GM23338 (cell line): Measurements from ENCODE around the gene RBPMS2. TPM values are rescaled to one million over a fixed set of nuclear protein-coding genes. Genes with fewer than 3 reads are reported as not detected.
A peak's percentile ranks its signal among the peaks of the same experiment; 100 is the strongest.
"Not testable (repeated sequence)": the region's sequence is repeated elsewhere in the genome, so short reads cannot be mapped to it uniquely, and the experiment has no call there.

Experiments used
- ATAC-seq: fragments of 200-7000 bp; cut with Tn5 transposase; 3 replicates; pipeline ENCODE4 v1.9.1; 2020
- DNase-seq: peaks from one replicate; pipeline ENCODE4 v3.0.0-alpha.2; 2015; ENCODE audit warnings: low spot score
- H2AFZ ChIP-seq: fragments of 200-600 bp; sonication (generic); 2 replicates; pipeline ENCODE4 v1.8.0; 2016; ENCODE audit warnings: antibody characterized with exemption, mild to moderate bottlenecking, moderate library complexity
- H3F3A ChIP-seq: fragments of 200-600 bp; sonication (generic); replicated peaks from 2 replicates; pipeline ENCODE4 v1.8.0; 2017; ENCODE audit warnings: antibody characterized with exemption, mixed run types, low read depth
- H3K27ac ChIP-seq: fragments of 200-600 bp; sonication (generic); 2 replicates; pipeline ENCODE4 v1.6.1; 2016; ENCODE audit warnings: low read depth
- H3K27me3 ChIP-seq: fragments of 200-600 bp; sonication (generic); 2 replicates; pipeline ENCODE4 v1.8.0; 2016; ENCODE audit warnings: mild to moderate bottlenecking, mixed run types, moderate library complexity; ENCODE audit not compliant: insufficient read depth
- H3K36me3 ChIP-seq: fragments of 200-600 bp; sonication (generic); 2 replicates; pipeline ENCODE4 v1.8.0; 2016; ENCODE audit warnings: mild to moderate bottlenecking; ENCODE audit not compliant: insufficient read depth
- H3K4me1 ChIP-seq: fragments of 200-600 bp; sonication (generic); 2 replicates; pipeline ENCODE4 v1.8.0; 2016; ENCODE audit warnings: mild to moderate bottlenecking, moderate library complexity; ENCODE audit not compliant: insufficient read depth
- H3K4me2 ChIP-seq: fragments of 200-600 bp; sonication (generic); 2 replicates; pipeline ENCODE4 v1.7.1; 2017; ENCODE audit warnings: mixed run types
- H3K4me3 ChIP-seq: fragments of 200-600 bp; sonication (generic); 2 replicates; pipeline ENCODE4 v1.6.1; 2016; ENCODE audit warnings: mixed run types
- H3K79me2 ChIP-seq: fragments of 200-600 bp; sonication (generic); replicated peaks from 2 replicates; pipeline ENCODE4 v1.8.0; 2017; ENCODE audit warnings: mild to moderate bottlenecking; ENCODE audit not compliant: insufficient read depth
- H3K9me2 ChIP-seq: fragments of 200-600 bp; sonication (generic); 2 replicates; pipeline ENCODE4 v1.8.0; 2017; ENCODE audit not compliant: insufficient read depth
- H4K20me1 ChIP-seq: fragments of 200-600 bp; sonication (generic); replicated peaks from 2 replicates; pipeline ENCODE4 v1.8.0; 2017; ENCODE audit warnings: mild to moderate bottlenecking; ENCODE audit not compliant: insufficient read depth
- H3K27ac Mint-ChIP-seq: 2 replicates; pipeline ENCODE4 v1.8.0; 2020; ENCODE audit warnings: inconsistent platforms, mild to moderate bottlenecking, moderate library complexity, mixed read lengths
- H3K27me3 Mint-ChIP-seq: 3 replicates; pipeline ENCODE4 v1.8.0; 2022; ENCODE audit warnings: low read depth, mild to moderate bottlenecking, moderate library complexity, mixed read lengths, inconsistent platforms; ENCODE audit not compliant: insufficient read depth, poor library complexity
- H3K36me3 Mint-ChIP-seq: 3 replicates; pipeline ENCODE4 v1.8.0; 2021; ENCODE audit warnings: low read depth, mild to moderate bottlenecking, inconsistent platforms, moderate library complexity, mixed read lengths
- H3K4me1 Mint-ChIP-seq: 3 replicates; pipeline ENCODE4 v1.8.0; 2020; ENCODE audit warnings: mild to moderate bottlenecking, inconsistent platforms, mixed read lengths
- H3K4me3 Mint-ChIP-seq: 3 replicates; pipeline ENCODE4 v1.8.0; 2021; ENCODE audit warnings: moderate library complexity, mild to moderate bottlenecking, inconsistent platforms, mixed read lengths
- H3K9me3 Mint-ChIP-seq: 3 replicates; pipeline ENCODE4 v1.8.0; 2020; ENCODE audit warnings: moderate library complexity, mild to moderate bottlenecking, inconsistent platforms, mixed read lengths
- CREB1 ChIP-seq: fragments of 250-450 bp; sonication (Bioruptor Pico); IDR thresholded peaks from 2 replicates; pipeline ENCODE4 v1.5.0; 2020; ENCODE audit warnings: low read depth, mild to moderate bottlenecking, moderate library complexity
- ETS1 ChIP-seq: IDR thresholded peaks from 2 replicates; pipeline ENCODE4 v1.6.1; 2016; ENCODE audit warnings: antibody characterized with exemption
- EZH2 ChIP-seq: fragments of 200-600 bp; sonication (generic); IDR thresholded peaks from one replicate; pipeline ENCODE4 v1.8.0; 2017; ENCODE audit warnings: antibody characterized with exemption, mild to moderate bottlenecking, low read depth; ENCODE audit not compliant: unreplicated experiment
- JUNB ChIP-seq: IDR thresholded peaks from one replicate; pipeline ENCODE4 v1.6.1; 2016; ENCODE audit warnings: antibody characterized with exemption; ENCODE audit not compliant: unreplicated experiment
- POLR2AphosphoS5 ChIP-seq: IDR thresholded peaks from 2 replicates; pipeline ENCODE4 v1.6.1; 2016; ENCODE audit warnings: antibody characterized with exemption, low read depth
- REST ChIP-seq: IDR thresholded peaks from one replicate; pipeline ENCODE4 v1.6.1; 2018; ENCODE audit warnings: antibody characterized with exemption; ENCODE audit not compliant: unreplicated experiment
- STAT1 ChIP-seq: IDR thresholded peaks from one replicate; pipeline ENCODE4 v1.6.1; 2016; ENCODE audit warnings: antibody characterized with exemption; ENCODE audit not compliant: unreplicated experiment
- ZNF114 ChIP-seq: fragments of 250-450 bp; sonication (Bioruptor Pico); IDR thresholded peaks from 2 replicates; pipeline ENCODE4 v1.5.0; 2020; ENCODE audit warnings: mild to moderate bottlenecking, moderate library complexity
- polyA plus RNA-seq: library from polyadenylated mRNA; unstranded; fragments of >200 nt; fragmentation: Nextera tagmentation; extraction: Ambion mirVana; gene quantifications from 2 replicates; pipeline ENCODE4 v1.2.1, GENCODE V29; 2016
- total RNA-seq: library from RNA; depleted of rRNA; stranded (reverse); fragments of >200 nt; shearing (Covaris generic); gene quantifications from 2 replicates; pipeline ENCODE4 v1.2.3, GENCODE V29; 2014

RBPMS2 gene
- total and polyA plus RNA-seq, 2 experiments from 2014 or later, result 53.3 to 171 TPM

DNA sequence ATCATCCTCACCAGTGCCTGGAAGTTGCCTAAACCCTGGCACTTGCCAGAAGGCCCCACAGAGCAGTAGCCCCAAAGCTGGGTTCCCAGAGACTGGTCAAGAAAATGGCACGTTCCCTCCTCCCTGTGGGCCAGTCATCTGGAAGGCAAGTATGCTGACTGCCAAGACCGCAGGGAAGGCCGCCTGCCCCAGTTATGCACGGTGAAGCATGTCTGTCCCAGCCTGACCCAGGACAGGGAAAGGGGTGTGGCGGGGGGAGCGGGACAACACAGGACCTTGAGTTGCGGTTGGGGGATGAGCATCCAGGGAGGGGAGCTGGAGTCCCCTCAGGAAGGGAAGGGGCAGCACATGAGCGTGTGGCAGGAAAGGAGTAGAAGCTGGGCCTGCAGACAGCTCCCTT lies 33.0 kb downstream of the RBPMS2 start (continued):
- TF ChIP-seq CREB1 (CRISPR knock-in tag) (no peak), REST (no peak)

GRCh38 chr15:64741708-64742107 lies 33.7 kb downstream of the RBPMS2 start:
- H3K27me3 ChIP-seq, H2AFZ ChIP-seq, H3K4me2 ChIP-seq, H3K4me3 ChIP-seq, DNase-seq, H3K4me1 ChIP-seq, H3K4me3 Mint-ChIP-seq, H3K9me3 Mint-ChIP-seq, H3K27ac Mint-ChIP-seq, ATAC-seq, H3K9me2 ChIP-seq: not testable (repeated sequence)
- H3K36me3 Mint-ChIP-seq, result peaks cover 79% of the 10 kb centered on the region
- peaks cover 16% of the 10 kb centered on the region for H3K4me1 Mint-ChIP-seq
- peaks cover 24% of the 10 kb centered on the region for H4K20me1 ChIP-seq
- peaks cover 23% of the 10 kb centered on the region for H3K27me3 Mint-ChIP-seq
- H3K27ac ChIP-seq, result peak overlapping the region; percentile 74; the same call in 1 of the 2 replicates
- H3F3A ChIP-seq, result peaks cover 25% of the 10 kb centered on the region
- H3K79me2 ChIP-seq, result peaks cover 55% of the 10 kb centered on the region
- H3K36me3 ChIP-seq, result peaks cover 22% of the 10 kb centered on the region

DNA sequence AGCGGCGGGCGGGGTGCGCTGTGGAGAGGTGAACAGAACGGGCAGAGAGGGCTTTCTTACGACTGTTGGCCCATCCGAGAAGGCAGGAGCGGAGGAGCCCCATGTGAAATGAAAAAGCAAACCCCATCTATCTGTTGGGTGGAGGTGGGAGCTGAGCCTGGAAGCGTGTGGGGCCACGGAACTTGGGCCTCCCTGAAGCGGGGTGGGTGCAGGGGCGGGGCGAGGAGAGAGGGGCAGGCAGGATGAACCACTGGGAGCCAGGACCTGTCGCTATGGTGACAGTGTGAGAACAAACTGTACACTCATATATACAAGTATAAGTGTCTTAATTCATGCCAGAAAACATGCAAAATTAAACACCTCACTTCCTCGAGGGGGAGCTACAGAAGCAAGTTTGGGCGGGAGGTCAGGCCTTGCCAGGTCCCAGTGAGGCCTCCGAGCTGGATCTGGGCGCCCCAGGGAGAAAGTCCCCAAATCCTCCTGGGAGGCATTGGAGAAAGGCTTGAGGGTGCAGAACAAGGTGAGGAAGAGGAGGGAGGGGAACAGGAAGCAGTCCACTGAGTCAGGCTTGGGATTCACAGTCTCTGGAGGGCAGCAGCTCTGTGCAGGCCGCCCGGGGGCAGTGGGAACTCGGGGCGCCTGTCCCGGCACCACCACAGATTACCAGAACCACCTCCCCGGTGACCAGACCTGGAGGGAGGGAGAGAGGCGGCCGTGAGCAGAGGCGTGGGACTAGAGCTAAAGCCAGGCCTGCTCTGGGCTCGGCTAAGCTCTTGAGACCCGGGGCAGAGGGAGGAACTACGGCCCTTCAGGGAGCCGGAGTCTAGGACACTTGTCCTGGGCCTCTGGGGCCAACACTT lies 34.8 kb downstream of the RBPMS2 start:
- peaks cover 15% of the 10 kb centered on the region for H4K20me1 ChIP-seq
- TF ChIP-seq POLR2AphosphoS5, result 0 out of 2 replicates have a peak, but pooled peaks have one; percentile 4
- no peak for TF ChIP-seq EZH2
- TF ChIP-seq ZNF114 (CRISPR knock-in tag), result no peak
- TF ChIP-seq JUNB, result no peak
- TF ChIP-seq ETS1, result no peak
- no peak for TF ChIP-seq STAT1

More for the DNA sequence above, 34.8 kb downstream of the RBPMS2 start:
- Histone ChIP-seq H3K27ac (peak overlapping the region; percentile 84), H3K4me3 (no peak overlapping the region), H3K4me1 (no peaks in the 10 kb centered on the region; the same call in none of the 2 replicates), H3K4me2 (no peak overlapping the region), H3F3A (peaks cover 31% of the 10 kb centered on the region), H3K36me3 (peaks cover 15% of the 10 kb centered on the region), H3K9me2 (no peaks in the 10 kb centered on the region), H2AFZ (no peak overlapping the region), H3K79me2 (peaks cover 43% of the 10 kb centered on the region), H3K27me3 (no peaks in the 10 kb centered on the region)
- H3K27me3 Mint-ChIP-seq, result peaks cover 22% of the 10 kb centered on the region
- H3K36me3 Mint-ChIP-seq, result peaks cover 78% of the 10 kb centered on the region
- peak overlapping the region; percentile 29; the same call in 1 of the 3 replicates for H3K4me3 Mint-ChIP-seq
- H3K4me1 Mint-ChIP-seq, result peaks cover 16% of the 10 kb centered on the region
- no peak for DNase-seq
- H3K9me3 Mint-ChIP-seq, result no peaks in the 10 kb centered on the region; the same call in 2 of the 3 replicates
- no peak overlapping the region for H3K27ac Mint-ChIP-seq
- ATAC-seq, result no peak
